GM18511 (cell line): Measurements from ENCODE around the gene SS18.
A peak's percentile ranks its signal among the peaks of the same experiment; 100 is the strongest.

Experiments
- ATAC-seq: cut with Tn5 transposase; IDR thresholded peaks from one replicate; pipeline ENCODE4 v1.9.1; 2021; ENCODE audit warnings: mild to moderate bottlenecking, moderate library complexity; ENCODE audit not compliant: unreplicated experiment

The SS18 gene

DNA sequence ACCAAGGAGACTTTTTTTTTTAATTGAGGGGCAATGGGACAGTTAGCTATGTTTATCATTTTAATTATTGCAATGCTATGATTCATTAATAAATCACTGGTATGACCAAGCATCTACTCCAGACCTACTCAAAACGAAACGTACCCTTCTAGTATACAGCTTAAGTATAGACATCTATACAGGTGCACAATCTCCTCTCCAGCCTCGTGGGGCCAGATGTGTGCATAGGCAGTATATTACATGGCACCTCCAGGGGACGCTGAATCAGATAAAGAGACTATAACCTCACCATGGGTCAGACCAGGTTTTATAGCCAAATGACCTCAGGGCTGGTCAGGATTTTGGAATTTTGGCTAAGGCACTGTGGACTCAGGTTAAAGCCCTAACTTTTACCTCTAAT lies 86.6 kb downstream of the SS18 start:
- no peak for ATAC-seq

DNA sequence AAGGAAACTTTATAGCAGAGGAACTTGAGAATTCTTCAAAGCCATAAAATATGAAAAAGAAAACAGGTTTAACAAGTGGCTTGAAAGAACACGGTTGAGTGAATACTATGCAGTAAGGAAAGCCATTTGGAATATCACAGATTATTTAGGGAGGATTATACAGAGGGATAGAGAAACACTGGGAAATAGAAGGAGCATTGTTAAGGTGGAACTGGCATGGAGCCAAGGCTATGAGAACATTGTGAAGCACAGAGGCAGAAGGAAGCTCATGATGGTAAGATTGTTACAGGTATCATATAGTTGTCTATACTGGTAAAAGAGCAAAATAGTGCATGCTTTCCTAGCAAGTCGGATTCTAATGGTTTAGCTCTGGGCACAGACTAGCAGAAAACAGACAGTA lies 87.1 kb downstream of the SS18 start:
- ATAC-seq, result no peak

DNA sequence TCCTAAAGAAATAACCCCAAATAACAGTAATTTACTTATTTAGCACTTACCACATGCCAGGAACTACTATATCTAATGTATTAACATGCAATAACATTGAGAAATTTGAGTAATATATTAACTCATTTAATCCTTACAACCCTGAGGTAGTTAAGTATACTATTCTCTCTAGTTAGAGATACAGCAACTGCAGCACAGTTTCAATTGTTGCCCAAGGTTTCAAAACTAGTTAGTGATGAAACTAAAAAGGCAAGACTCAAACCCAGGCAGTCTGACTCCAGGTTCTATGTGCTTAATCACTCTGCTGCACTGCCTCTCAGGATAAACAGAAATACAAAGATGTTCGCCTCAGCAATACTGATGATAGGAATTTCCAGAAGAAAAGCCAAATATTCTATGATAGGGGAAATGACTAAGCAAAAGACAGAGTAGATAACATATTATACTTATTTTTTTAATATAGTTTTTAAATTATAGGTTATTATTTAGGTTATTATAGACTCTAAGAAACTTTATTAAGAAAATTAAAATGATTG lies 88.0 kb downstream of the SS18 start:
- peak; percentile 52 for ATAC-seq

DNA sequence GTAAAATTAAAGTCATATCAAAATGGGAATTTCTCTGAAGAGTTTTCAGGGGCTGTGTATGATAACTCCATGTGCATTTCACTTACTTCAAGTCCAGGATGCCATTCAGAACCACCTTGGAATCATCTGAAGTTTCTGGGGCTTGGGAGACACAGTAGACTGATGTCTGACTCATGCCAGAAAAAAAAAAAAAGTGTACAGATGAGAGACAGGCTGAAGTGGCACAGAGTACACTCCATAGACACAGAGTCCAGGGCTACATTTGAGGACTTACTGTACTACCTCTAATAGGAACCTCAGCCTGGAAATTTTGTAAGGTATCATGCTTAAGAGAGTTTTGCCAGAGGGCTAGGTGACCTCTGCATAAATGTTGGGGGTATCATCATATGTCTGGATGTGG lies 92.0 kb downstream of the SS18 start:
- no peak for ATAC-seq

DNA sequence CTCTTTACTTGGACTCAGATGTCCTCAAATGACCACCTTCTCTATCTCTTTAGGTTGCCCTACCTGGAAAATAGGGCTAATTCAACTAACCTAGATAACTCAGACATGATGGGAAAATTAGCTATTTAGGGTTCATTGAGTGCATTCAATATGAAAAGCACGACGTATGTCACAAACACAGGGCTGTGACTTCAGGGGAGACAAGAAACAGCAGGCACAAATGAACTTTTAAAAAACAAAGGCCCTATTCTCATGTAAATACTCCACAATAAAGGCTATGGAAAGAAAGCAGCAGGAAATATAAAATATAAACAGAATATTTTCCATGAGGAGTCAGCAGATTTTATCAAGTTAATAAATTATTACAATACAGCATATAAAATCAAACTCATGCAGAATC lies 97.8 kb downstream of the SS18 start:
- ATAC-seq, result no peak

DNA sequence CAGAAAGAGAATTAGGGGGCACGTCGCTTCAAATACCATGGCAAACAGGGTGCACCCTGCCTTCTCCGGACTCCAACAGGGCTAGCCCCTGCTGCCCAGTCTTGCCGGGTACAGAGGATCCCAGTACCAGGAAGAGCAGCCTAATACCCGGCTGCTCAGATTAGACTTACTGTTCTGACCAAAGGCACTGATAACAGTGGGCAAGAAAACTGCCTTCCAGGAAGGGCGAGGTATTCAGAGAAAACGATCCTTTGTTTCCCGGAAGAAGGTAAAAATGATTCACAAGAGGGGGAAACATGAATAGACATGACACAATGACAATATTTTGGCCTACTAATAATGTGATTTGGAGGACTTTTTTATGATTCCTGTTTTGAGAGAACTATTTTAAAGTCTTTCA lies 99.9 kb downstream of the SS18 start:
- ATAC-seq, result no peak

DNA sequence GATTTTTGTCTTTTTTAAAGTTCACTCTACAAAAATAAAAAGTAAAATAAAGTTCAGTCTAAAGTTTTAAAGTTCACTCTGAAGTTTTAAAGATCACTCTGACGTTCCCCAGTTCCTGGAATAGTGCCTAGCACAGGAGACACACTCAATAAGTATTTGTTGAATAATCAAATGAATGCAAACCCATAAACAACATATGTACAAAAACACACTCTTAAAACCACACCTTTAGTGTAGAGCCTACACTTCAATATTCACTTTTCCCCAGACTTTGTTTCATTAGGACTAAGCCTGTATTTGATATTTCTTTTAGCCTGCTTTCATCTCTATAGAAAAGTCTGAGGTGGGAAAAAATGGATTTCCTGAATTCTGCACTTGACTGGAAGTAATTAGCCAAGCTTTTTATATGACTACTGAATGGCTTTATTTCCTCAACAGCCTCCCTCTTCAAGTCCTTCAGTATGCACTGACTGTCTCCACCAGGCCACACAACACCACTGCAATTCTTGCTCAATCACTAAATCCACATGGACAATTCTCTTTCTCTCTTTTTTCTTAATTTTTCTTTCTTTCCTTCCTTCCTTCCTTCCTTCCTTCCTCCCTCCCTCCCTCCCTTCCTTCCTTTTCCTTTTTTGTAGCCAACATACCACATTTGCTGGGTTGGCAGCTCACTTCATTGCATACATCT lies 104.6 kb downstream of the SS18 start:
- no peak for ATAC-seq

DNA sequence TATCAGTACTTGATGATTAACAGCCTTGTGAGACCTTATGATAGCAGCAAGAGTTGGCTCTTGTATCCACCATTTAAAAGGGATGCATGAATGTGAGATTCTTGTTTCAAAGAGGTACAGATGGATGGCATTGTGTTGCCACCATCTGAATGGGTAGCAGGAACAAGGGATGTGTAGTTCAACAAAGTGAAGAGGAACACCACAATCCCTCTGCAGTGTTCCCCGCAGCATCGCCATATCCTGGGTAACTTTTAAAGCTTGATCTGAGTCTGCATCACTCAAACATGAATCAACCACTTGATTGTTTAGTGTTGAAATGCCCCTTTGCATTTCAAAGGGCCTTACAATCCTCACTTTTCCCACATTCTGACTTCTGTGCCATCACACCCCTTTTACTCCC lies 106.7 kb downstream of the SS18 start:
- no peak for ATAC-seq

DNA sequence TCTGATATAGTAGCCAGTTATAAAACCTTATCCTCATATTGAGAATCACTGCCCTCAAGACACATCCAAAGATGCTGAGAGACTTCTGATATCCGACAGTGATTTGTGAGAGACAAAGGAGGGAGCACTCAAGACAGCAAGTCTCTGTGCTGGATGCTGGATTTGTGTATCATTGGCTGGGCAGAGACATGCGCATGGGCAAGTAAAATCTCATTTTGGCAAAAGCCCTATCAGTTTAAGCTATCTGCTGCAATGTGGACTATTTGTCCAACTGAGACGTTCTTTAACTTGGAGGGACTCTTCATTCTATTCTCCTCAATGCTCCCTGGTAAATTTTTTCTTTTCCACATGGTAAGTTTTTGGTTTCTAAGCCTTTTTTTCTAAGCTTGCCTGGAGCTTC lies 107.5 kb downstream of the SS18 start:
- ATAC-seq, result no peak

DNA sequence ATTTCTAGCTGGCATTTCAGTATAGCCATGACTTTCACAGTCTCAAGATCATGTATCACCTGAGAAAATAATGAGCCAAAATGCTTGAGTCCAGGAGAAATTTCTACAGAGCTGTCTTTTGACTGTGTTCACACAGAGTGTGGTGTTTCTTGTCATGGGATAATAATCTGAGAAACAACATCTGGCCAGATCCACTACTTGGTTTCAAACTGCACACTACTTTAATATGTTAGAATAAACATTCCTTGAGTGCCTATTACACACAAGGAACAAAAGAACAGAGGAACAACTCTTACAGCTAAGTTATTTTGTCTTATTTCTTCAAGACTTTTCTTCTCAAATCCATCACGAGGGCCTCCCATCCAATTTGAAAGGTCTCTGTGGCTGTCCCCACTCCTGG lies 108.3 kb downstream of the SS18 start:
- no peak for ATAC-seq

DNA sequence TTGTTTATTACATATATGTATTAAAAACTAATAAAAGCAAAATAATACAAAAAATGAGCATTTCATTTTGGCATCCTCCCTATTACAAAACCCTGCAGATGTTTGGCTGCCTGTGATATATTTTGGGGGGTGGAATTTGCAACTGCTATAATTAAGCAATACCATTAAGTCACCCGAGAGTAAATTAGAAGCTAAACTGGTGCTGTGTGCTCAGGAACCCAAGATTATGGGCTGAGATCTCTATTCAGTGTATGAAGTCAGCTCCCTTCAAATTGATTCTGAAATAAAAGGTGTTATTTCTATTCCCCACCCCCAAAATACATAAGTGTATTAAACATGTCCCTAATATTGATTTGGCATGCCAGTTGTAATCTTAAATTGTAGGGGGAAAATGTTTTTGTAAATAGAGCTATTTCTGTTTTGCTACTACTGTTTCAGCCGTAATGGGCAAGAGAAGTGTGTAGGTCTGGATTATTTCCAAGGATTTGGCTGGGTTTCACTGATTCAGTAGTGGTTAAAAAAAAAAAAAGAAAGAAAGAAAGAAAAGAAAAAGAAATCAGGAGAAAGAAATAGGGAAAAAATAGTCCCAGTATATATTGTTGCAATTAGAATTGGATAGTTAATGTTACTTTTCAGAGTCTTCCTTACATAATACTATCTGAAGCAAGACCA lies 110.9 kb downstream of the SS18 start:
- ATAC-seq, result no peak

DNA sequence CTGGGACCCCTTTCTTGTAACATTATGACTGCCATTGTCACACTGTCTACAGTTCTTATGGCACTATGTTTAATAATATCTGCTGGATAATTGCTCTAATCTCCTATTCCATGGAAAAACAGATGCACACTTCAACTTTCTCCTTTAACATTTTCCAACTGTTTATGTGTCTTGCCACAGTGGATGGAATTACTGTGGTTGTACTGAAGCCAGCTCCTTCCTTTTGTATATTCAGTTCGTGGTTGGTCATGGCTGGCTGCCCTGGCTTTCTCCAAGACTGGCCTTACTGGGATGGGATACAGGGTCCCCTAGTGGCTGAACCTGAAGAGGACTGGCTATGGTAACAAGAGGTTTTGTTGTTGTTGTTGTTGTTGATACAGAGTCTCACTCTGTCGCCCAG lies 113.9 kb downstream of the SS18 start:
- no peak for ATAC-seq

DNA sequence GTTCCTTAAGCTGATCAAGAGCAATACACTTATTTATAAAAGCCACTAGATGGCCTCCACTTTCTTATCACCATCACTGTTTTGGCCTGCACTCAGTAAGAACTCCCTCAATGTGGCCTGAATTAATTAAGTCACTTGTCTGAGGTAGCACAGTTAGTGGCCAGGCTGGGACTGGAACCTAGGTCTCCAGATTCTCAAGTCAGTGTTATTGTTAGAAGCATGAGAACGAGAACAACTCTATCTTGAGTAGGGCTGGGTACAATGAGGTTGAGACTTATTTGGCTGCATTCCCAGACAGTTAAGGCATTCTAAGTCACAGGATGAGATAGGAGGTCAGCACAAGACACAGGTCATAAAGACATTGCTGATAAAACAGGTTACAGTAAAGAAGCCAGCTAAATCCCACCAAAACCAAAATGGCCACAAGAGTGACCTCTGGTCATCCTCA lies 115.8 kb downstream of the SS18 start:
- ATAC-seq, result no peak
